GM23338 (cell line): ENCODE results near the gene METRN. TPM values are rescaled to one million over a fixed set of nuclear protein-coding genes. Genes with fewer than 3 reads are reported as not detected.

ENCODE experiments used
- ATAC-seq: fragments of 200-7000 bp; cut with Tn5 transposase; 3 replicates; pipeline ENCODE4 v1.9.1; 2020
- DNase-seq: peaks from one replicate; pipeline ENCODE4 v3.0.0-alpha.2; 2015; ENCODE audit warnings: low spot score
- H2AFZ ChIP-seq: fragments of 200-600 bp; sonication (generic); 2 replicates; pipeline ENCODE4 v1.8.0; 2016; ENCODE audit warnings: antibody characterized with exemption, mild to moderate bottlenecking, moderate library complexity
- H3F3A ChIP-seq: fragments of 200-600 bp; sonication (generic); replicated peaks from 2 replicates; pipeline ENCODE4 v1.8.0; 2017; ENCODE audit warnings: antibody characterized with exemption, mixed run types, low read depth
- H3K27ac ChIP-seq: fragments of 200-600 bp; sonication (generic); 2 replicates; pipeline ENCODE4 v1.6.1; 2016; ENCODE audit warnings: low read depth
- H3K27me3 ChIP-seq: fragments of 200-600 bp; sonication (generic); 2 replicates; pipeline ENCODE4 v1.8.0; 2016; ENCODE audit warnings: mild to moderate bottlenecking, mixed run types, moderate library complexity; ENCODE audit not compliant: insufficient read depth
- H3K36me3 ChIP-seq: fragments of 200-600 bp; sonication (generic); 2 replicates; pipeline ENCODE4 v1.8.0; 2016; ENCODE audit warnings: mild to moderate bottlenecking; ENCODE audit not compliant: insufficient read depth
- H3K4me1 ChIP-seq: fragments of 200-600 bp; sonication (generic); 2 replicates; pipeline ENCODE4 v1.8.0; 2016; ENCODE audit warnings: mild to moderate bottlenecking, moderate library complexity; ENCODE audit not compliant: insufficient read depth
- H3K4me2 ChIP-seq: fragments of 200-600 bp; sonication (generic); 2 replicates; pipeline ENCODE4 v1.7.1; 2017; ENCODE audit warnings: mixed run types
- H3K4me3 ChIP-seq: fragments of 200-600 bp; sonication (generic); 2 replicates; pipeline ENCODE4 v1.6.1; 2016; ENCODE audit warnings: mixed run types
- H3K79me2 ChIP-seq: fragments of 200-600 bp; sonication (generic); replicated peaks from 2 replicates; pipeline ENCODE4 v1.8.0; 2017; ENCODE audit warnings: mild to moderate bottlenecking; ENCODE audit not compliant: insufficient read depth
- H3K9me2 ChIP-seq: fragments of 200-600 bp; sonication (generic); 2 replicates; pipeline ENCODE4 v1.8.0; 2017; ENCODE audit not compliant: insufficient read depth
- H4K20me1 ChIP-seq: fragments of 200-600 bp; sonication (generic); replicated peaks from 2 replicates; pipeline ENCODE4 v1.8.0; 2017; ENCODE audit warnings: mild to moderate bottlenecking; ENCODE audit not compliant: insufficient read depth
- H3K27ac Mint-ChIP-seq: 2 replicates; pipeline ENCODE4 v1.8.0; 2020; ENCODE audit warnings: inconsistent platforms, mild to moderate bottlenecking, moderate library complexity, mixed read lengths
- H3K27me3 Mint-ChIP-seq: 3 replicates; pipeline ENCODE4 v1.8.0; 2022; ENCODE audit warnings: low read depth, mild to moderate bottlenecking, moderate library complexity, mixed read lengths, inconsistent platforms; ENCODE audit not compliant: insufficient read depth, poor library complexity
- H3K36me3 Mint-ChIP-seq: 3 replicates; pipeline ENCODE4 v1.8.0; 2021; ENCODE audit warnings: low read depth, mild to moderate bottlenecking, inconsistent platforms, moderate library complexity, mixed read lengths
- H3K4me1 Mint-ChIP-seq: 3 replicates; pipeline ENCODE4 v1.8.0; 2020; ENCODE audit warnings: mild to moderate bottlenecking, inconsistent platforms, mixed read lengths
- H3K4me3 Mint-ChIP-seq: 3 replicates; pipeline ENCODE4 v1.8.0; 2021; ENCODE audit warnings: moderate library complexity, mild to moderate bottlenecking, inconsistent platforms, mixed read lengths
- H3K9me3 Mint-ChIP-seq: 3 replicates; pipeline ENCODE4 v1.8.0; 2020; ENCODE audit warnings: moderate library complexity, mild to moderate bottlenecking, inconsistent platforms, mixed read lengths
- CREB1 ChIP-seq: fragments of 250-450 bp; sonication (Bioruptor Pico); IDR thresholded peaks from 2 replicates; pipeline ENCODE4 v1.5.0; 2020; ENCODE audit warnings: low read depth, mild to moderate bottlenecking, moderate library complexity
- ETS1 ChIP-seq: IDR thresholded peaks from 2 replicates; pipeline ENCODE4 v1.6.1; 2016; ENCODE audit warnings: antibody characterized with exemption
- EZH2 ChIP-seq: fragments of 200-600 bp; sonication (generic); IDR thresholded peaks from one replicate; pipeline ENCODE4 v1.8.0; 2017; ENCODE audit warnings: antibody characterized with exemption, mild to moderate bottlenecking, low read depth; ENCODE audit not compliant: unreplicated experiment
- EZH2phosphoT487 ChIP-seq: fragments of 200-600 bp; sonication (generic); IDR thresholded peaks from one replicate; pipeline ENCODE4 v1.8.1; 2018; ENCODE audit warnings: antibody characterized with exemption; ENCODE audit not compliant: unreplicated experiment
- JUNB ChIP-seq: IDR thresholded peaks from one replicate; pipeline ENCODE4 v1.6.1; 2016; ENCODE audit warnings: antibody characterized with exemption; ENCODE audit not compliant: unreplicated experiment
- NANOG ChIP-seq: IDR thresholded peaks from 2 replicates; pipeline ENCODE4 v1.6.1; 2016; ENCODE audit warnings: antibody characterized with exemption, borderline replicate concordance
- POLR2AphosphoS5 ChIP-seq: IDR thresholded peaks from 2 replicates; pipeline ENCODE4 v1.6.1; 2016; ENCODE audit warnings: antibody characterized with exemption, low read depth
- STAT1 ChIP-seq: IDR thresholded peaks from one replicate; pipeline ENCODE4 v1.6.1; 2016; ENCODE audit warnings: antibody characterized with exemption; ENCODE audit not compliant: unreplicated experiment
- ZNF114 ChIP-seq: fragments of 250-450 bp; sonication (Bioruptor Pico); IDR thresholded peaks from 2 replicates; pipeline ENCODE4 v1.5.0; 2020; ENCODE audit warnings: mild to moderate bottlenecking, moderate library complexity
- ZNF331 ChIP-seq: fragments of 250-450 bp; sonication (Bioruptor Pico); IDR thresholded peaks from 2 replicates; pipeline ENCODE4 v1.5.0; 2020; ENCODE audit warnings: low read depth, mild to moderate bottlenecking, moderate library complexity
- polyA plus RNA-seq: library from polyadenylated mRNA; unstranded; fragments of >200 nt; fragmentation: Nextera tagmentation; extraction: Ambion mirVana; gene quantifications from 2 replicates; pipeline ENCODE4 v1.2.1, GENCODE V29; 2016
- total RNA-seq: library from RNA; depleted of rRNA; stranded (reverse); fragments of >200 nt; shearing (Covaris generic); gene quantifications from 2 replicates; pipeline ENCODE4 v1.2.3, GENCODE V29; 2014
- TF ChIP-seq, protein P1 (sequence below): fragments of 250-450 bp; sonication (Bioruptor Pico); IDR thresholded peaks from 2 replicates; pipeline ENCODE4 v1.5.0; 2020; ENCODE audit warnings: mild to moderate bottlenecking, moderate library complexity
- TF ChIP-seq, protein P2 (sequence below), 2 experiments: fragments of 200-600 bp in 1 of 2; sonication (generic) in 1 of 2; conservative IDR thresholded peaks; 2 replicates each; pipeline versions ENCODE4 v1.5.1 to v1.6.1; 2016 to 2017; ENCODE audit warnings: antibody characterized with exemption in 2 of 2, low read depth in 2 of 2, mild to moderate bottlenecking in 2 of 2, moderate library complexity in 1 of 2
- TF ChIP-seq, protein P3 (sequence below): IDR thresholded peaks from one replicate; pipeline ENCODE4 v1.6.1; 2018; ENCODE audit warnings: antibody characterized with exemption; ENCODE audit not compliant: unreplicated experiment

Gene METRN
- total and polyA plus RNA-seq, 2 experiments from 2014 or later = 18.7 to 33.0 TPM

- peak overlapping the region; percentile 87 for H3K4me2 ChIP-seq
- Mint-ChIP-seq H3K36me3 (no peaks in the 10 kb centered on the region), H3K4me1 (no peaks in the 10 kb centered on the region), H3K27me3 (peaks cover 18% of the 10 kb centered on the region), H3K4me3 (no peak overlapping the region), H3K9me3 (no peaks in the 10 kb centered on the region), H3K27ac (no peak overlapping the region)
- H3K27me3 ChIP-seq = peaks cover 14% of the 10 kb centered on the region; the same call in 1 of the 2 replicates
- H3K9me2 ChIP-seq = no peaks in the 10 kb centered on the region
- no peaks in the 10 kb centered on the region for H3K36me3 ChIP-seq
- H3K79me2 ChIP-seq = no peaks in the 10 kb centered on the region
- no peak overlapping the region for H3K27ac ChIP-seq
- no peak for DNase-seq
- ATAC-seq = no peak
- H3K4me1 ChIP-seq = no peaks in the 10 kb centered on the region
- H3F3A ChIP-seq = peaks cover 12% of the 10 kb centered on the region
- no peaks in the 10 kb centered on the region for H4K20me1 ChIP-seq
- peak overlapping the region; percentile 71; the same call in 1 of the 2 replicates for H3K4me3 ChIP-seq
- TF ChIP-seq, protein P1, sequence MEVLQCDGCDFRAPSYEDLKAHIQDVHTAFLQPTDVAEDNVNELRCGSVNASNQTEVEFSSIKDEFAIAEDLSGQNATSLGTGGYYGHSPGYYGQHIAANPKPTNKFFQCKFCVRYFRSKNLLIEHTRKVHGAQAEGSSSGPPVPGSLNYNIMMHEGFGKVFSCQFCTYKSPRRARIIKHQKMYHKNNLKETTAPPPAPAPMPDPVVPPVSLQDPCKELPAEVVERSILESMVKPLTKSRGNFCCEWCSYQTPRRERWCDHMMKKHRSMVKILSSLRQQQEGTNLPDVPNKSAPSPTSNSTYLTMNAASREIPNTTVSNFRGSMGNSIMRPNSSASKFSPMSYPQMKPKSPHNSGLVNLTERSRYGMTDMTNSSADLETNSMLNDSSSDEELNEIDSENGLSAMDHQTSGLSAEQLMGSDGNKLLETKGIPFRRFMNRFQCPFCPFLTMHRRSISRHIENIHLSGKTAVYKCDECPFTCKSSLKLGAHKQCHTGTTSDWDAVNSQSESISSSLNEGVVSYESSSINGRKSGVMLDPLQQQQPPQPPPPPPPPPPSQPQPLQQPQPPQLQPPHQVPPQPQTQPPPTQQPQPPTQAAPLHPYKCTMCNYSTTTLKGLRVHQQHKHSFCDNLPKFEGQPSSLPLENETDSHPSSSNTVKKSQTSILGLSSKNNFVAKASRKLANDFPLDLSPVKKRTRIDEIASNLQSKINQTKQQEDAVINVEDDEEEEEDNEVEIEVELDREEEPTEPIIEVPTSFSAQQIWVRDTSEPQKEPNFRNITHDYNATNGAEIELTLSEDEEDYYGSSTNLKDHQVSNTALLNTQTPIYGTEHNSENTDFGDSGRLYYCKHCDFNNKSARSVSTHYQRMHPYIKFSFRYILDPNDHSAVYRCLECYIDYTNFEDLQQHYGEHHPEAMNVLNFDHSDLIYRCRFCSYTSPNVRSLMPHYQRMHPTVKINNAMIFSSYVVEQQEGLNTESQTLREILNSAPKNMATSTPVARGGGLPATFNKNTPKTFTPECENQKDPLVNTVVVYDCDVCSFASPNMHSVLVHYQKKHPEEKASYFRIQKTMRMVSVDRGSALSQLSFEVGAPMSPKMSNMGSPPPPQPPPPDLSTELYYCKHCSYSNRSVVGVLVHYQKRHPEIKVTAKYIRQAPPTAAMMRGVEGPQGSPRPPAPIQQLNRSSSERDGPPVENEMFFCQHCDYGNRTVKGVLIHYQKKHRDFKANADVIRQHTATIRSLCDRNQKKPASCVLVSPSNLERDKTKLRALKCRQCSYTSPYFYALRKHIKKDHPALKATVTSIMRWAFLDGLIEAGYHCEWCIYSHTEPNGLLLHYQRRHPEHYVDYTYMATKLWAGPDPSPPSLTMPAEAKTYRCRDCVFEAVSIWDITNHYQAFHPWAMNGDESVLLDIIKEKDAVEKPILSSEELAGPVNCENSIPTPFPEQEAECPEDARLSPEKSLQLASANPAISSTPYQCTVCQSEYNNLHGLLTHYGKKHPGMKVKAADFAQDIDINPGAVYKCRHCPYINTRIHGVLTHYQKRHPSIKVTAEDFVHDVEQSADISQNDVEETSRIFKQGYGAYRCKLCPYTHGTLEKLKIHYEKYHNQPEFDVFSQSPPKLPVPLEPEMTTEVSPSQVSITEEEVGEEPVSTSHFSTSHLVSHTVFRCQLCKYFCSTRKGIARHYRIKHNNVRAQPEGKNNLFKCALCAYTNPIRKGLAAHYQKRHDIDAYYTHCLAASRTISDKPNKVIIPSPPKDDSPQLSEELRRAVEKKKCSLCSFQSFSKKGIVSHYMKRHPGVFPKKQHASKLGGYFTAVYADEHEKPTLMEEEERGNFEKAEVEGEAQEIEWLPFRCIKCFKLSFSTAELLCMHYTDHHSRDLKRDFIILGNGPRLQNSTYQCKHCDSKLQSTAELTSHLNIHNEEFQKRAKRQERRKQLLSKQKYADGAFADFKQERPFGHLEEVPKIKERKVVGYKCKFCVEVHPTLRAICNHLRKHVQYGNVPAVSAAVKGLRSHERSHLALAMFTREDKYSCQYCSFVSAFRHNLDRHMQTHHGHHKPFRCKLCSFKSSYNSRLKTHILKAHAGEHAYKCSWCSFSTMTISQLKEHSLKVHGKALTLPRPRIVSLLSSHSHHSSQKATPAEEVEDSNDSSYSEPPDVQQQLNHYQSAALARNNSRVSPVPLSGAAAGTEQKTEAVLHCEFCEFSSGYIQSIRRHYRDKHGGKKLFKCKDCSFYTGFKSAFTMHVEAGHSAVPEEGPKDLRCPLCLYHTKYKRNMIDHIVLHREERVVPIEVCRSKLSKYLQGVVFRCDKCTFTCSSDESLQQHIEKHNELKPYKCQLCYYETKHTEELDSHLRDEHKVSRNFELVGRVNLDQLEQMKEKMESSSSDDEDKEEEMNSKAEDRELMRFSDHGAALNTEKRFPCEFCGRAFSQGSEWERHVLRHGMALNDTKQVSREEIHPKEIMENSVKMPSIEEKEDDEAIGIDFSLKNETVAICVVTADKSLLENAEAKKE (CRISPR knock-in tag) = no peak
- TF ChIP-seq, protein P2, sequence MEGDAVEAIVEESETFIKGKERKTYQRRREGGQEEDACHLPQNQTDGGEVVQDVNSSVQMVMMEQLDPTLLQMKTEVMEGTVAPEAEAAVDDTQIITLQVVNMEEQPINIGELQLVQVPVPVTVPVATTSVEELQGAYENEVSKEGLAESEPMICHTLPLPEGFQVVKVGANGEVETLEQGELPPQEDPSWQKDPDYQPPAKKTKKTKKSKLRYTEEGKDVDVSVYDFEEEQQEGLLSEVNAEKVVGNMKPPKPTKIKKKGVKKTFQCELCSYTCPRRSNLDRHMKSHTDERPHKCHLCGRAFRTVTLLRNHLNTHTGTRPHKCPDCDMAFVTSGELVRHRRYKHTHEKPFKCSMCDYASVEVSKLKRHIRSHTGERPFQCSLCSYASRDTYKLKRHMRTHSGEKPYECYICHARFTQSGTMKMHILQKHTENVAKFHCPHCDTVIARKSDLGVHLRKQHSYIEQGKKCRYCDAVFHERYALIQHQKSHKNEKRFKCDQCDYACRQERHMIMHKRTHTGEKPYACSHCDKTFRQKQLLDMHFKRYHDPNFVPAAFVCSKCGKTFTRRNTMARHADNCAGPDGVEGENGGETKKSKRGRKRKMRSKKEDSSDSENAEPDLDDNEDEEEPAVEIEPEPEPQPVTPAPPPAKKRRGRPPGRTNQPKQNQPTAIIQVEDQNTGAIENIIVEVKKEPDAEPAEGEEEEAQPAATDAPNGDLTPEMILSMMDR (conservative IDR thresholded peaks at IDR 0.05; ENCODE audit: low read depth in 2 of 2) = no peak
- TF ChIP-seq ZNF114 = no peak
- no peak for TF ChIP-seq EZH2phosphoT487
- TF ChIP-seq ZNF331 (CRISPR knock-in tag) = no peak
- no peak for TF ChIP-seq POLR2AphosphoS5
- TF ChIP-seq, protein P3, sequence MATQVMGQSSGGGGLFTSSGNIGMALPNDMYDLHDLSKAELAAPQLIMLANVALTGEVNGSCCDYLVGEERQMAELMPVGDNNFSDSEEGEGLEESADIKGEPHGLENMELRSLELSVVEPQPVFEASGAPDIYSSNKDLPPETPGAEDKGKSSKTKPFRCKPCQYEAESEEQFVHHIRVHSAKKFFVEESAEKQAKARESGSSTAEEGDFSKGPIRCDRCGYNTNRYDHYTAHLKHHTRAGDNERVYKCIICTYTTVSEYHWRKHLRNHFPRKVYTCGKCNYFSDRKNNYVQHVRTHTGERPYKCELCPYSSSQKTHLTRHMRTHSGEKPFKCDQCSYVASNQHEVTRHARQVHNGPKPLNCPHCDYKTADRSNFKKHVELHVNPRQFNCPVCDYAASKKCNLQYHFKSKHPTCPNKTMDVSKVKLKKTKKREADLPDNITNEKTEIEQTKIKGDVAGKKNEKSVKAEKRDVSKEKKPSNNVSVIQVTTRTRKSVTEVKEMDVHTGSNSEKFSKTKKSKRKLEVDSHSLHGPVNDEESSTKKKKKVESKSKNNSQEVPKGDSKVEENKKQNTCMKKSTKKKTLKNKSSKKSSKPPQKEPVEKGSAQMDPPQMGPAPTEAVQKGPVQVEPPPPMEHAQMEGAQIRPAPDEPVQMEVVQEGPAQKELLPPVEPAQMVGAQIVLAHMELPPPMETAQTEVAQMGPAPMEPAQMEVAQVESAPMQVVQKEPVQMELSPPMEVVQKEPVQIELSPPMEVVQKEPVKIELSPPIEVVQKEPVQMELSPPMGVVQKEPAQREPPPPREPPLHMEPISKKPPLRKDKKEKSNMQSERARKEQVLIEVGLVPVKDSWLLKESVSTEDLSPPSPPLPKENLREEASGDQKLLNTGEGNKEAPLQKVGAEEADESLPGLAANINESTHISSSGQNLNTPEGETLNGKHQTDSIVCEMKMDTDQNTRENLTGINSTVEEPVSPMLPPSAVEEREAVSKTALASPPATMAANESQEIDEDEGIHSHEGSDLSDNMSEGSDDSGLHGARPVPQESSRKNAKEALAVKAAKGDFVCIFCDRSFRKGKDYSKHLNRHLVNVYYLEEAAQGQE = no peak
- no peak for TF ChIP-seq JUNB
- no peak for TF ChIP-seq ETS1
- no peak for TF ChIP-seq EZH2
- no peak for TF ChIP-seq STAT1
- no peak for TF ChIP-seq NANOG
- TF ChIP-seq CREB1 (CRISPR knock-in tag) = no peak
- H2AFZ ChIP-seq = no peak overlapping the region
Measured at GRCh38 chr16:725463-726187, 10.7 kb downstream of the METRN start.
